Erythroblast (primary cell): ENCODE measurements around the gene SIGLEC15.
"Not testable (repeated sequence)": the region's sequence is repeated elsewhere in the genome, so short reads cannot be mapped to it uniquely, and the experiment has no call there.

Experiments
- GATA1 ChIP-seq: IDR thresholded peaks from 2 replicates; pipeline ENCODE4 v1.6.1; 2011; ENCODE audit warnings: low read depth, mild to moderate bottlenecking, control low read depth, low read length, moderate library complexity
- POLR2A ChIP-seq: IDR thresholded peaks from 2 replicates; pipeline ENCODE4 v1.6.1; 2011; ENCODE audit warnings: mild to moderate bottlenecking, low read length

DNA sequence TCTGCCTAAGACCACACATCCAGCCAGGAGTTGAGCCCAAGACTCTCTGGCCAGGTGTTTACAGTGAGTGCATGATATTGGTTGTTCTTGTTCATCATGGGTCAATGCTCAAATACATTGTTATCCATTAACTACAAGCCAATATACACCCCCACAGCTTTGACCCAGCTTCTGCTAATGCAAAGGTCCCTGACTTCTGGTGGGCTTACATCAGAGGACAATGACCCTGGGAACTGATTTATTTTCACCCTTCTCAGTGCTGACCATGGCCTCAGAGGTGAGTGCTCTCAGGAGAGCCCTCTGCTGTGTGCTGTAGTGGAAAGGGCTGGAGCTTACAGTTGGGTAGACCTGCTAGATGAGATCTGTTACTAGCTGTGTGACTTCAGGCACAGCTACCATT lies 10.7 kb upstream of the SIGLEC15 start:
- TF ChIP-seq POLR2A, GATA1: not testable (repeated sequence)
